ENCODE results near the gene RNF157.

RNF157 gene

DNA sequence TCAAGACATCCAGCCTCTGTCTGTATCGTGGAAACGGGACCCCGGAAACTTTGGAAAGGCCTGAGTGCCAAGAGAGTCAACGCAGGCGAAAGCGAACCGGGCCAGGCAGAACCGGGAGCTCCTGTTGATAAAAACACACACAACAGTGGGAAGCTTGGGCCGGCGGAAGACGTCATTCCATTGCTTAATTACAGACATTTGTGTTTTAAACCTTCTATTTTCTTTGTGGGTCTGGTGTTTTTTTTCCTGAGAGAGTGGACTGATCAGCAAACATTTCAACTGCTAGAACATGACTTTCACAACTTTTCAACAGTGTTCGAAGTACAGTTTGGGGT lies 878 bp upstream of the RNF157 start:
- H2AFZ ChIP-seq = peak overlapping the region; percentile 96
- TF ChIP-seq, protein P1, sequence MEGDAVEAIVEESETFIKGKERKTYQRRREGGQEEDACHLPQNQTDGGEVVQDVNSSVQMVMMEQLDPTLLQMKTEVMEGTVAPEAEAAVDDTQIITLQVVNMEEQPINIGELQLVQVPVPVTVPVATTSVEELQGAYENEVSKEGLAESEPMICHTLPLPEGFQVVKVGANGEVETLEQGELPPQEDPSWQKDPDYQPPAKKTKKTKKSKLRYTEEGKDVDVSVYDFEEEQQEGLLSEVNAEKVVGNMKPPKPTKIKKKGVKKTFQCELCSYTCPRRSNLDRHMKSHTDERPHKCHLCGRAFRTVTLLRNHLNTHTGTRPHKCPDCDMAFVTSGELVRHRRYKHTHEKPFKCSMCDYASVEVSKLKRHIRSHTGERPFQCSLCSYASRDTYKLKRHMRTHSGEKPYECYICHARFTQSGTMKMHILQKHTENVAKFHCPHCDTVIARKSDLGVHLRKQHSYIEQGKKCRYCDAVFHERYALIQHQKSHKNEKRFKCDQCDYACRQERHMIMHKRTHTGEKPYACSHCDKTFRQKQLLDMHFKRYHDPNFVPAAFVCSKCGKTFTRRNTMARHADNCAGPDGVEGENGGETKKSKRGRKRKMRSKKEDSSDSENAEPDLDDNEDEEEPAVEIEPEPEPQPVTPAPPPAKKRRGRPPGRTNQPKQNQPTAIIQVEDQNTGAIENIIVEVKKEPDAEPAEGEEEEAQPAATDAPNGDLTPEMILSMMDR (IDR thresholded peaks at IDR 0.05) = no peak
- no peak overlapping the region for H3K9ac ChIP-seq
- H3K9me3 ChIP-seq (ENCODE audit: control insufficient read depth, low read length) = no peaks in the 10 kb centered on the region
- peak overlapping the region; percentile 79 for H3K4me2 ChIP-seq (ENCODE audit: low read length)
- H3K4me1 ChIP-seq = peaks cover 10% of the 10 kb centered on the region
- H3K79me2 ChIP-seq = peaks cover 3% of the 10 kb centered on the region
- H3K36me3 ChIP-seq (ENCODE audit: control insufficient read depth, insufficient read depth, low read length) = no peaks in the 10 kb centered on the region
- no peaks in the 10 kb centered on the region for H3K27me3 ChIP-seq (ENCODE audit: control insufficient read depth, insufficient read depth, low read length)
- H3K27ac ChIP-seq = peak overlapping the region; percentile 66
- H3K4me3 ChIP-seq (ENCODE audit: low read depth, low read length) = peak overlapping the region; percentile 79

DNA sequence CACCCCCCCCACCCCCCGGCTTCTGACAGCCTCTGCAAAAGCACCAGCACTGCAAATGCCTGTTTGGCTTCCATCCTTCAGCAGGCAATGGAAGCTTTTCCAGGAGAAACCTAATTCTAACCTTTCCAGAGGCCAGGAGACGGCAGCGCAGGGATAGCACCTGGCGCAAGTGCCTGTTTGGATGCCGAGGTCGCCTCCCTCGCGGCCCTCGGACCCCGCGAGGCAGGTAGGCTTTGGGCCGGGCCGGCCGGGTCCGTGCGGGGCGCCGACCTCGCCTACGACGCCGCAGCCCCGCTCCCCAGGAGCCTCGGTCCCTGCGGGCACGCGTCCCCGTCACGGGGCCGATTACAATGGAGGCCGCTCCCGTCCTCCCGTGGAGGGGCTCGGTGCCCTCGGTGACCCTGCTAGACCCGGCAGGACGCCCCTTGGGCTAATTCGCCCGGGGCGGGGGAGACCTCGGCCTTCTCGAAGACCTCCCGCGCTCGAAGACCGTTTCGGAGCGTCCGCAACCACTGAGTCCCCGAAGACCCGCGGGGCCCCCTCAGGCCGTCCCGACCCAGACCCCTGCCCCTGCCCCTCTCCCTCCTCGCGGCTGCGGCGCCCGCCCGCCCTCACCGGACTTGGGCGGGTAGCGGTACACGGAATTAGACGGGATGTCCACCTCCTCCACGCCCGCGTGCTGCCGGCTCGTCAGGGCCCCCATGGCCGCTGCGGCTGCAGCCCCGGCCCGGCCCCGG lies 587 bp downstream of the RNF157 start:
- H3K27ac ChIP-seq = peak overlapping the region; percentile 87
- no peak overlapping the region for H3K9ac ChIP-seq
- H3K9me3 ChIP-seq (ENCODE audit: control insufficient read depth, low read length) = no peaks in the 10 kb centered on the region
- H2AFZ ChIP-seq = peak overlapping the region; percentile 90
- H3K36me3 ChIP-seq (ENCODE audit: control insufficient read depth, insufficient read depth, low read length) = no peaks in the 10 kb centered on the region
- H3K79me2 ChIP-seq = peaks cover 3% of the 10 kb centered on the region
- no peaks in the 10 kb centered on the region for H3K27me3 ChIP-seq (ENCODE audit: control insufficient read depth, insufficient read depth, low read length)
- TF ChIP-seq, protein P1 (IDR thresholded peaks at IDR 0.05) = no peak
- peak overlapping the region; percentile 56 for H3K4me3 ChIP-seq (ENCODE audit: low read depth, low read length)
- H3K4me1 ChIP-seq = peaks cover 7% of the 10 kb centered on the region
- H3K4me2 ChIP-seq (ENCODE audit: low read length) = peak overlapping the region; percentile 89

DNA sequence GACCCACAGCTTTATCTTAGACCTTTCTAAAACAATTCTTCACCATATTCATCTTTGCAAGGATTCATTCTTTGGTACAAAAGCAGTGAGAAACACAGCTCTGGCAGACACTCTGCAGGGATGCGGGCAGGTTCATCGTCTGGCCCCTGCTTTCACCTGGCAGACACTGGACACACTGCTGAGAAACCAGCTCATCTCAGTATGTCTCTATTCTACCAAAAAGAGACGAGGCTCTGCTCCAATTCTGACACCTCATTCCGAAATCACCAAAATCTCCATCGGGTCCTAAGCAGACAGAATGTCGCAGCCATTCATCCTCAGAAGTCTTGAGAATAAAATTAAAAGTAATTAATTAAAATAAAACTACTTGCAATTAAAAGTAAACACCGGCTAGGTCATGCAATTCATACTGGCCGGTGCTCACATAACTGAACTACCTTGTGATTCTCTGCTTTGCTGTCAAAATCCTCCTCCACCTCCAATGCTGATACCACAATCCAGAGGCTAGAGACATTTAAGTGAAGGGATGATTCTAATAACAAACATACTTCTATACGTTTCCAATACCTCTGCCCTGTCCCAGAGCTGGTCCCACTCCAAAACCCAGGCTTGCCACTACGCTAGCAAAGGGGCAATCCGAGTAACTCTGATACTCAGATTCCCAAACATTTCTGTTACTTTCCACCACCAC lies 1.3 kb downstream of the RNF157 start:
- Histone ChIP-seq H3K27ac (peak overlapping the region; percentile 87), H3K9ac (no peak overlapping the region), H3K27me3 (ENCODE audit: control insufficient read depth, insufficient read depth, low read length) (no peaks in the 10 kb centered on the region), H3K4me1 (peaks cover 7% of the 10 kb centered on the region), H3K4me2 (ENCODE audit: low read length) (no peak overlapping the region), H3K9me3 (ENCODE audit: control insufficient read depth, low read length) (no peaks in the 10 kb centered on the region), H3K36me3 (ENCODE audit: control insufficient read depth, insufficient read depth, low read length) (no peaks in the 10 kb centered on the region), H2AFZ (peak overlapping the region; percentile 90), H3K4me3 (ENCODE audit: low read depth, low read length) (no peak overlapping the region), H3K79me2 (peaks cover 3% of the 10 kb centered on the region)
- TF ChIP-seq, protein P1 (IDR thresholded peaks at IDR 0.05) = no peak

DNA sequence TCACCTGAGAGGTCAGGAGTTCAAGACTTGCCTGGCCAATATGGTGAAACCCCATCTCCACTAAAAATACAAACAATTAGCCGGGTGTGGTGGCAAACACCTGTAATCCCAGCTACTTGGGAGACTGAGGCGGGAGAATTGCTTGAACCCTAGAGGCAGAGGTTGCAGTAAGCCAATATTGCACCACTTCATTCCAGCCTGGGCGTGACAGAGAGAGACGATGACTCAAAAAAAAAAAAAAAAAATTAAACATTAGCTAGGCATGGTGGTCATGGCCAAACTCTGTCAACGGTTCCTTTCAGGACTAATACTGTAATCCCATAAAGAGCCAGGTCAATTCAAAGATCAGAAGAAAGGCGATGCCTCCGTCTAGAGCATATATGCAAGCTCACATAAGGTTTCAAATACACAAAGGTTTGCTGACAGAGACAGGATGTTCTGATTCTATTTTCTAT lies 2.4 kb downstream of the RNF157 start:
- no peaks in the 10 kb centered on the region for H3K27me3 ChIP-seq (ENCODE audit: control insufficient read depth, insufficient read depth, low read length)

More for the DNA sequence above, 2.4 kb downstream of the RNF157 start:
- H3K4me3 ChIP-seq (ENCODE audit: low read depth, low read length) = no peak overlapping the region
- H2AFZ ChIP-seq = no peak overlapping the region
- H3K9ac ChIP-seq = no peak overlapping the region
- H3K27ac ChIP-seq = no peak overlapping the region
- peaks cover 7% of the 10 kb centered on the region for H3K4me1 ChIP-seq
- no peaks in the 10 kb centered on the region for H3K79me2 ChIP-seq
- H3K36me3 ChIP-seq (ENCODE audit: control insufficient read depth, insufficient read depth, low read length) = no peaks in the 10 kb centered on the region
- TF ChIP-seq, protein P1 (IDR thresholded peaks at IDR 0.05) = no peak
- no peak overlapping the region for H3K4me2 ChIP-seq (ENCODE audit: low read length)
- no peaks in the 10 kb centered on the region for H3K9me3 ChIP-seq (ENCODE audit: control insufficient read depth, low read length)

All from parathyroid adenoma (tissue), 2 donors.